Smooth muscle cell (in vitro differentiated cells): ENCODE results near the gene NANOS3. TPM values are rescaled to one million over a fixed set of nuclear protein-coding genes. Genes with fewer than 3 reads are reported as not detected.

Source experiments
- DNase-seq: peaks from one replicate; lab custom pipeline; 2025; ENCODE audit not compliant: unreplicated experiment; lab: John Stamatoyannopoulos, UW
- H2AFZ ChIP-seq: fragments of 200-600 bp; sonication (generic); 2 replicates; pipeline ENCODE4 v1.6.0; 2016; ENCODE audit warnings: antibody characterized with exemption, low read depth, mild to moderate bottlenecking
- H3F3A ChIP-seq: fragments of 200-600 bp; sonication (generic); 2 replicates; pipeline ENCODE4 v1.6.0; 2017; ENCODE audit warnings: antibody characterized with exemption, low read depth
- H3K27ac ChIP-seq: fragments of 200-600 bp; sonication (generic); 2 replicates; pipeline ENCODE4 v1.5.1; 2016; ENCODE audit warnings: low read depth, mild to moderate bottlenecking
- H3K27me3 ChIP-seq: fragments of 200-600 bp; sonication (generic); 2 replicates; pipeline ENCODE4 v1.6.1; 2016; ENCODE audit warnings: low read depth, mild to moderate bottlenecking
- H3K36me3 ChIP-seq: fragments of 200-600 bp; sonication (generic); 2 replicates; pipeline ENCODE4 v1.5.1; 2016; ENCODE audit warnings: low read depth
- H3K4me1 ChIP-seq: fragments of 200-600 bp; sonication (generic); 2 replicates; pipeline ENCODE4 v1.5.1; 2016; ENCODE audit warnings: low read depth
- H3K4me2 ChIP-seq: fragments of 200-600 bp; sonication (generic); 2 replicates; pipeline ENCODE4 v1.6.0; 2016; ENCODE audit warnings: mild to moderate bottlenecking
- H3K4me3 ChIP-seq: fragments of 200-600 bp; sonication (generic); 2 replicates; pipeline ENCODE4 v1.5.1; 2016; ENCODE audit warnings: mild to moderate bottlenecking
- H3K79me2 ChIP-seq: fragments of 200-600 bp; sonication (generic); 2 replicates; pipeline ENCODE4 v1.6.0; 2016; ENCODE audit warnings: low read depth, mild to moderate bottlenecking
- H3K9ac ChIP-seq: fragments of 200-600 bp; sonication (generic); 2 replicates; pipeline ENCODE4 v1.6.0; 2016; ENCODE audit warnings: low read depth
- H3K9me3 ChIP-seq: fragments of 200-600 bp; sonication (generic); replicated peaks from 2 replicates; pipeline ENCODE4 v1.5.1; 2016; ENCODE audit warnings: low read depth
- H4K20me1 ChIP-seq: fragments of 200-600 bp; sonication (generic); 2 replicates; pipeline ENCODE4 v1.6.0; 2016; ENCODE audit warnings: low read depth
- whole genome bisulfite sequencing: methylation state at CpG from one replicate; pipeline ENCODE4 v1.1.7; 2016; ENCODE audit warnings: low lambda C conversion rate; 5-methylcytosine and 5-hydroxymethylcytosine counted together
- polyA plus RNA-seq: library from polyadenylated mRNA; unstranded; fragments of >200 nt; fragmentation: Nextera tagmentation; extraction: Ambion mirVana; gene quantifications from 2 replicates; pipeline ENCODE4 v1.2.1, GENCODE V29; 2016
- total RNA-seq: library from RNA; depleted of rRNA; stranded (reverse); fragments of >200 nt; gene quantifications from 2 replicates; pipeline ENCODE4 v1.2.3, GENCODE V29; 2014
- TF ChIP-seq, protein P1 (sequence below): fragments of 200-600 bp; sonication (generic); IDR thresholded peaks from 2 replicates; pipeline ENCODE4 v1.5.1; 2017; ENCODE audit warnings: borderline replicate concordance, mild to moderate bottlenecking, antibody characterized with exemption; ENCODE audit not compliant: insufficient read depth, poor library complexity, severe bottlenecking

The NANOS3 gene
- total and polyA plus RNA-seq, 2 experiments from 2014 or later, result 2.7 TPM; not detected in 1

DNA sequence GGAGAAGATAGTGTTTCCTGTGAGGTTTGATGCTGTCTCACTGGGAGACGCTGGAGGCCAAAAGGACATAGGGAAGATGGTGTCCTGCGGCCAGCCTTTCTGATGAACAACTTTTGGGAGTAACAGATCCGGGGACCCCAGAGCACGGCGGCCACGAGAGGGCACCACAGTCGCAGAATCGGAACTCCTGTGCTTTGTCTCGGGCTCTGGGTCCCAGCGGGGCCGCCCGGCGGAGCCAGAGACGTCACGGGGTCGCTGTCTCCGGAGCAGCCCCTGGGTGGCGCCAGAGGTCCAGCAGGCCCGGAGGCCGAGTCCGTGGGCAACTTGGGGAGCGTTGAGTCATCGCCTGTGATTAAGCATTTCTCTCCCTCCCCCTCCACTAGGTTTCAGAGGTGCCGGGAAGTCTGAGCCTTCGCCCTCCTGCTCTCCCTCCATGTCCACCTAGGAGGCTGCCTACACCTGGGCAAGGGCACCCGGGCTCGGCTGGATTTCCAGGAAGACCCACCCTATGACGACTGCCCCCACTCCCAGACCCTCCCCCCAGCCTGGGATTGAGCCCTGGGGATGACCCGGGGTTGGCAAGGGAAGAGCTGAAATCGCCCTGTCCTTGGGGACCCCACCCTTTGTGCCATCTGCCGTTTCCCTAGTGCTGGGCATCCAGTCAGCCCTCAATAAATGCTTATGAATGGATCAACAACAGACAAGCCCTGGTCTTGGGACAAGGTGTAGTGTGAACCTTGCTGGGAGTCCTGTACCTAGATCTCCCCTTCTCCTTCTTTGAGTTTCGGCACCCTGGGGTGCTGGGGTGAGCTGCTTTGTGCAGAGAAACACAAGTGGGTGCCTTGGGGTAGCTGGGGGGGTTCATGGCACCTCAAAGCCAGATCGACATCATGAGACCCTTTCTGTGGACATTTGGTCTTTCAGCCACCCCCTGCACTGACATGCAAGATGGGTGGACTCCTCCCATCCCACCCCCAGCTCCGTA, 3.4 kb downstream of the NANOS3 start:
- H3K4me1 ChIP-seq, result peaks cover 14% of the 10 kb centered on the region
- H3K4me3 ChIP-seq, result peak overlapping the region; percentile 28
- H4K20me1 ChIP-seq, result no peaks in the 10 kb centered on the region
- 13% methylated on average over 34 of the region's 34 CpGs for WGBS
- H3F3A ChIP-seq, result no peaks in the 10 kb centered on the region
- peak overlapping the region; percentile 92 for H3K27ac ChIP-seq
- DNase-seq, result peak; percentile 95
- no peaks in the 10 kb centered on the region for H3K9me3 ChIP-seq
- peak overlapping the region; percentile 63 for H3K9ac ChIP-seq
- no peaks in the 10 kb centered on the region for H3K79me2 ChIP-seq
- H3K36me3 ChIP-seq, result no peaks in the 10 kb centered on the region
- TF ChIP-seq, protein P1, sequence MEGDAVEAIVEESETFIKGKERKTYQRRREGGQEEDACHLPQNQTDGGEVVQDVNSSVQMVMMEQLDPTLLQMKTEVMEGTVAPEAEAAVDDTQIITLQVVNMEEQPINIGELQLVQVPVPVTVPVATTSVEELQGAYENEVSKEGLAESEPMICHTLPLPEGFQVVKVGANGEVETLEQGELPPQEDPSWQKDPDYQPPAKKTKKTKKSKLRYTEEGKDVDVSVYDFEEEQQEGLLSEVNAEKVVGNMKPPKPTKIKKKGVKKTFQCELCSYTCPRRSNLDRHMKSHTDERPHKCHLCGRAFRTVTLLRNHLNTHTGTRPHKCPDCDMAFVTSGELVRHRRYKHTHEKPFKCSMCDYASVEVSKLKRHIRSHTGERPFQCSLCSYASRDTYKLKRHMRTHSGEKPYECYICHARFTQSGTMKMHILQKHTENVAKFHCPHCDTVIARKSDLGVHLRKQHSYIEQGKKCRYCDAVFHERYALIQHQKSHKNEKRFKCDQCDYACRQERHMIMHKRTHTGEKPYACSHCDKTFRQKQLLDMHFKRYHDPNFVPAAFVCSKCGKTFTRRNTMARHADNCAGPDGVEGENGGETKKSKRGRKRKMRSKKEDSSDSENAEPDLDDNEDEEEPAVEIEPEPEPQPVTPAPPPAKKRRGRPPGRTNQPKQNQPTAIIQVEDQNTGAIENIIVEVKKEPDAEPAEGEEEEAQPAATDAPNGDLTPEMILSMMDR, result peak; percentile 97
- H3K4me2 ChIP-seq, result peak overlapping the region; percentile 80
- H3K27me3 ChIP-seq, result no peaks in the 10 kb centered on the region
- H2AFZ ChIP-seq, result no peak overlapping the region

DNA sequence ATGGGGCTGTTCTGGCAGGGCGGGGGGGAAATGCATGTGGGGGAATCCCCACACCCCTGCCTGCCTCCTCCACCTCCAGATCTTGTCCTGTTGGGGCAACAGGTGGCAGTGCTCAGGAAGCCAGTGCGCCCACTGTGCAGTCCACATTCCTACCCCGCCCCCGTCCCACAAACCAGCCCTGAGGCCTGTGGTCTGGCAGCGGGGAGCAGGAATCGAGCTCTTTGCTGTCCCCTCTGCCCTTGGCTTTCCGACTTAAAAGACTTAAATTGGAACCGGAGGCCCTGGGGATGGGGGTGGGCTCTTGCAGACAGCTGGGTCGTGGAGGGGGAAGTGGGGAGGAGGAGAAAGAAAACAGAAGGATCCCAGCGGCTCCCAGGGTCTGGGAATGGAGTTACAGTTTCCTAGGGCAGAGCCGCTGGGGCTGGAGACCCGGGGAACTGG, 4.3 kb downstream of the NANOS3 start:
- Histone ChIP-seq H3K4me3 (no peak overlapping the region), H3K36me3 (no peaks in the 10 kb centered on the region), H3K9me3 (no peaks in the 10 kb centered on the region), H3K27me3 (no peaks in the 10 kb centered on the region), H3F3A (no peaks in the 10 kb centered on the region), H3K4me2 (peak overlapping the region; percentile 80), H3K79me2 (no peaks in the 10 kb centered on the region), H3K27ac (peak overlapping the region; percentile 92), H3K4me1 (peaks cover 14% of the 10 kb centered on the region), H3K9ac (peak overlapping the region; percentile 59), H4K20me1 (no peaks in the 10 kb centered on the region), H2AFZ (peak overlapping the region; percentile 18)
- no peak for DNase-seq
- TF ChIP-seq, protein P1, result no peak
- WGBS, result 14% methylated on average over 11 of the region's 12 CpGs

DNA sequence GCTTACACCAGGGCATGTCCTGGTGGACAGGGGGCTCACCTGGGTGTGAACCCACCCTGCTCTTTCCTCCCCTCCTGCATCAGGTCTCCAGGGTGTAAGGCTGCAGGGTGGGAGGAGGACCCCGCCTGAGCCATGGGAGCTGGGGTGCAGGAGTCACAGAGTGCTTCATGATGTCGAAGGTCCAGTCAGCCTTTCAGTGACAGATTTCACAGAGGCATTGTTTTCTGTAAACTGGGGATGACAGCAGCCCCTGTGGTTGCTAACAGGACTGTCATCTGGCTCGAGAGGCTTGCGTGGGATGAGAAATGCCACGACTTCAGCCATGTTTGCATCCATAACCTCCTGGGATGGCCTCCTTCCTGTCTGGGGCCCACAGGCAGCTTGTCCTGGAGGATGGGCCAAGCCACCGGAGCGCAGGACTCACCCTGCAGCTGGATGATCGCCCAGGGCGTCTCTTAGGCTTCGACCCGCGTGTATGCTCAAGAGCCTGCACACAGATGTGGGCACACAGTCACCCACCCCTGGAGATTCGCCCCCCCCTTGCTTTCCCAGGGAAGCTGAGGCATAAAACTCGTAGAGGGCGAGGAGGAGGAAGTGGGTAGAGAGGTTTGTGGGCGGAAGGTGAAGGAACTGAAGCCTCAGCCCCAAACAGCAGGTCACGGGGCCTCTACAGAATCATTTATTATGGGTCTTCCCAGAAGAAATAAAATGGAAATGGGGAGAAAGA, 4.9 kb downstream of the NANOS3 start:
- Histone ChIP-seq H3K9me3 (no peaks in the 10 kb centered on the region), H3K4me1 (peaks cover 14% of the 10 kb centered on the region), H3K4me2 (peak overlapping the region; percentile 80), H3F3A (no peaks in the 10 kb centered on the region), H3K4me3 (no peak overlapping the region), H3K27me3 (no peaks in the 10 kb centered on the region), H2AFZ (peak overlapping the region; percentile 18), H3K79me2 (no peaks in the 10 kb centered on the region), H3K9ac (peak overlapping the region; percentile 59), H4K20me1 (no peaks in the 10 kb centered on the region), H3K36me3 (no peaks in the 10 kb centered on the region), H3K27ac (peak overlapping the region; percentile 92)
- TF ChIP-seq, protein P1, result no peak
- 55% methylated on average over 17 of the region's 17 CpGs for WGBS
- DNase-seq, result no peak
